ENCODE results near the gene SH3D21.
A peak's percentile ranks its signal among the peaks of the same experiment; 100 is the strongest.

The SH3D21 gene

DNA sequence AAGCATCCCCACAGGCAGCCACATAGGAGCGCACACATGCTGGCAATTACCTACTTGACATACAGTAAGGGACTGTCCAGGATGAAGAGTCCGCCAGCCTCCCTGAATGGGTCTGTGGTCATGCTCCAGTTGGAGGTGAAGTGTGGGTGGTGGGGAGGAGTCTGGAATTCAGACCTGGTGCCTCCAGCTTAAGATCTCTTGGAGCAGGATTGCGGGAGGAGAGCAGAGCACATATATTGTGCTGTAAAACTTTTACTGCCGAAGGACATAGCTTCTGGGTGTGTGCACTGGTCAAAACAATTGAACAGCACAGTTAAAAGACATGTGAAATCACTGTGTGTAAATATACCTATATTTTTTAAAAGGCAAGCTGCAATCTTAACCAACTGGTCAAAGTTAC is 61.6 kb downstream of the SH3D21 start:
- no peaks in the 10 kb centered on the region for H3K79me2 ChIP-seq (ENCODE audit: low read length)
- H3K27ac ChIP-seq (ENCODE audit: low read length): no peak overlapping the region
- H3K36me3 ChIP-seq (replicated peaks; ENCODE audit: low read depth, low read length): no peaks in the 10 kb centered on the region

DNA sequence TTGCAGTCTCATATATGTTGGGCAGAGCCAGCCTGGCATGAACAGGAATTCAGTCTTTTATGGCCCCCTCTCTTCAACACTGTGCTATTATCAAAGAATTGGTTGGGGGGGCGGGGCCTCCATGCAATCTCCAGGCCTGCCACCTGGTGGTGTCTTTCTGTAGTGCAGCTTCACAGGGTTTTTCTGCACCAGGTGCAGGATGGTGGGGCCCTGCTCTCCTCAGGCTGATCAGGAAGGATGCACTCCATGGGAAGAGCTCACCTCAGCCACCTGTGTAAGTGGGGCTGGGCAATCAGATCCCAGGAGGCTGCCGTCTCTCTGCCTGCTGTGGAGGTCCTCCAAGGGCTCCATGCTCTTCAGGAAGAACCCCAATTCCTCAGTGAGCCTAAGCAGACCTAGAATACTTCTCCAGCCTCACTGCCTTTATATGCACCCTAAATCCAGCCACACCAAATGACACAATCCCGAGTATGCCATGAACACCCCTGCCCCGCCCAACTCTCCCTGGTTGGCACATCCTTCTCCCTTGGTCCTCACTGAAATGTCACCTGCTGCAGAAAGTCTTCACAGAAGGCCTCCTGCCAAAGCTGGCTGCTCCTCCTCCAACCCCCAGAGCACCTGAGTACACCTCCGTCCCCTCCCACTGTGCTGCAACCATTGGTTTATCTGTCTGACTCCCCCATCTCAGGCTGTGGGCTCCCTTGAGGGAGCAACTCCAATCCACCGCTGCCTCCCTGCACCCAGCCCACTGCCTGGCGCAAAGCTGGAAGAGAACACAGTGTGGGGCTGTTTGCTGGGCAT is 63.1 kb downstream of the SH3D21 start:
- Histone ChIP-seq H3K27ac (ENCODE audit: low read length) (no peak overlapping the region), H3K9ac (ENCODE audit: low read length) (no peak overlapping the region), H3K79me2 (ENCODE audit: low read length) (no peaks in the 10 kb centered on the region; the same call in 1 of the 2 replicates), H3K27me3 (ENCODE audit: low read depth, low read length) (no peaks in the 10 kb centered on the region), H3K4me3 (ENCODE audit: low read length) (no peak overlapping the region), H3K4me1 (ENCODE audit: low read length) (peaks cover 22% of the 10 kb centered on the region), H2AFZ (ENCODE audit: low read depth, low read length) (no peak overlapping the region), H3K4me2 (ENCODE audit: low read length) (no peak overlapping the region), H3K9me3 (ENCODE audit: insufficient read depth, low read length) (no peaks in the 10 kb centered on the region), H4K20me1 (ENCODE audit: insufficient read depth, low read length) (peaks cover 4% of the 10 kb centered on the region; the same call in 1 of the 2 replicates), H3K36me3 (replicated peaks; ENCODE audit: low read depth, low read length) (no peaks in the 10 kb centered on the region)
- TF ChIP-seq EZH2phosphoT487 (IDR thresholded peaks at IDR 0.05; ENCODE audit: low read depth): no peak
- TF ChIP-seq, protein P1, sequence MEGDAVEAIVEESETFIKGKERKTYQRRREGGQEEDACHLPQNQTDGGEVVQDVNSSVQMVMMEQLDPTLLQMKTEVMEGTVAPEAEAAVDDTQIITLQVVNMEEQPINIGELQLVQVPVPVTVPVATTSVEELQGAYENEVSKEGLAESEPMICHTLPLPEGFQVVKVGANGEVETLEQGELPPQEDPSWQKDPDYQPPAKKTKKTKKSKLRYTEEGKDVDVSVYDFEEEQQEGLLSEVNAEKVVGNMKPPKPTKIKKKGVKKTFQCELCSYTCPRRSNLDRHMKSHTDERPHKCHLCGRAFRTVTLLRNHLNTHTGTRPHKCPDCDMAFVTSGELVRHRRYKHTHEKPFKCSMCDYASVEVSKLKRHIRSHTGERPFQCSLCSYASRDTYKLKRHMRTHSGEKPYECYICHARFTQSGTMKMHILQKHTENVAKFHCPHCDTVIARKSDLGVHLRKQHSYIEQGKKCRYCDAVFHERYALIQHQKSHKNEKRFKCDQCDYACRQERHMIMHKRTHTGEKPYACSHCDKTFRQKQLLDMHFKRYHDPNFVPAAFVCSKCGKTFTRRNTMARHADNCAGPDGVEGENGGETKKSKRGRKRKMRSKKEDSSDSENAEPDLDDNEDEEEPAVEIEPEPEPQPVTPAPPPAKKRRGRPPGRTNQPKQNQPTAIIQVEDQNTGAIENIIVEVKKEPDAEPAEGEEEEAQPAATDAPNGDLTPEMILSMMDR (IDR thresholded peaks at IDR 0.05; ENCODE audit: low read depth, low read length): peak; percentile 68

More for the DNA sequence above, 61.6 kb downstream of the SH3D21 start:
- Histone ChIP-seq H2AFZ (ENCODE audit: low read depth, low read length) (no peak overlapping the region), H3K27me3 (ENCODE audit: low read depth, low read length) (no peaks in the 10 kb centered on the region), H3K4me3 (ENCODE audit: low read length) (no peak overlapping the region), H3K9ac (ENCODE audit: low read length) (no peak overlapping the region), H3K9me3 (ENCODE audit: insufficient read depth, low read length) (no peaks in the 10 kb centered on the region), H3K4me2 (ENCODE audit: low read length) (no peak overlapping the region), H3K4me1 (ENCODE audit: low read length) (peaks cover 11% of the 10 kb centered on the region), H4K20me1 (ENCODE audit: insufficient read depth, low read length) (peaks cover 4% of the 10 kb centered on the region; the same call in 1 of the 2 replicates)
- TF ChIP-seq, protein P1 (IDR thresholded peaks at IDR 0.05; ENCODE audit: low read depth, low read length): no peak
- TF ChIP-seq EZH2phosphoT487 (IDR thresholded peaks at IDR 0.05; ENCODE audit: low read depth): no peak

All from OCI-LY3 (cell line).